NCI-H1694 (cell line): Measurements from ENCODE around the gene TBC1D3C.
"Not testable (repeated sequence)": the region's sequence is repeated elsewhere in the genome, so short reads cannot be mapped to it uniquely, and the experiment has no call there.

Experiments
- DNase-seq: peaks from one replicate; lab custom pipeline; 2025; lab: John Stamatoyannopoulos, UW

TBC1D3C gene

GRCh38 chr17:38068534-38068933 lies at the start of gene TBC1D3C:
Gene TBC1D3C (minus strand): TSS chr17:38068634. CDS start chr17:38067066, 1,568 bp downstream.
- DNase-seq = not testable (repeated sequence)

- DNase-seq = not testable (repeated sequence)
Measured at GRCh38 chr17:38099262-38099661, 30.8 kb upstream of the TBC1D3C start.

- DNase-seq = not testable (repeated sequence)
Measured at GRCh38 chr17:38094059-38094694, 25.7 kb upstream of the TBC1D3C start.

- DNase-seq = not testable (repeated sequence)
Measured at GRCh38 chr17:38088120-38088519, 19.7 kb upstream of the TBC1D3C start.

GRCh38 chr17:38087344-38087743 lies 18.9 kb upstream of the TBC1D3C start:
- not testable (repeated sequence) for DNase-seq
